Activated effector memory CD4-positive, alpha-beta T cell treated with Interleukin-2 at 50 U/mL for 16 hours (primary cell): ENCODE data around the gene APOBR.
"Not testable (repeated sequence)": the region's sequence is repeated elsewhere in the genome, so short reads cannot be mapped to it uniquely, and the experiment has no call there.

Source experiments
- DNase-seq: peaks from one replicate; pipeline ENCODE4 v3.0.0-alpha.2; 2020

The APOBR gene

DNA sequence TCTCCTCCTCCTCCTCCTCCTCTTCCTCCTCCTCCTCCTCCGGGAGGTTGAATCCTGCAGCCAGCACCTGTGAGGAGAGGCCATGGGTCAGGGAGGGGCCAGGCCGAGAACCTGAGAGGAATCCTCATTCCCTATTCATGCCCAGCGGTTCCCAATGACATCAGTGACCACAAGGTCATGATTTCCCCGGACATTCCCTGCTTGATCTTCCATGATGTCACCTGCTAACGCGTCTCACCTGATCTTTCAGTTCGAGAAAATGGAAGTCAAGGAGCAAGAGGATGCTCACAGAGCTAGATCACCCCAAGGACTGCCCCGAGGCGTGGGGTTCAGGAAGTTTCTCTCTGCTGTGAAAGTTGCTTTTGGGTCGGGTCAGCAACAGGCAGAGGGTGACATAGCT lies 5.4 kb downstream of the APOBR start:
- no peak for DNase-seq

DNA sequence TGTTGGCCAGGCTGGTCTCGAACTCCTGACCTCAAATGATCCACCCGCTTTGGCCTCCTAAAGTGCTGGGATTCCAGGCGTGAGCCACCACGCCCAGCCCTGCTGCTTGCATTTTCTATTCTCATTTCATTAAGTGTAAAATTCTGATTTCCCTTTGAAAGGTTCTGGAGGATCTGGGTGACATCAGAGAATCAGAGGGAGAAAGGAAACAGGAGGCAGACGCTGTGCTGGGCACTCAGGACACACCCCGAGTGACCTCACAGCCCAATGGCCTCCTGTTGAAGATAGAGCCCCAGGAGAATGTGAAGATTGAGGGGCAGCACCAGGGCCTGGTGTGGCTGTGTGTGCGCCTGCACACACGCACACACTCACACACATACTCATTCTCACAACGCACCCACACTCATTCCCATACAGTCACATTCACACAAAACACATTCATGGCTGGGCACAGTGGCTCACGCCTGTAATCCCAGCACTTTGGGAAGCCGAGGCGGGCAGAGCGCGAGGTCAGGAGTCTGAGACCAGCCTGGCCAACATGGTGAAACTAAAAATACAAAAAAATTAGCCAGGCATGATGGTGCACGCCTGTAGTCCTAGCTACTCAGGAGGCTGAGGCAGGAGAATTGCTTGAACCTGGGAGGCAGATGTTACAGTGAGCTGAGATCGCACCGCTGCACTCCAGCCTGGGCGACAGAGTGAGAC lies 6.2 kb downstream of the APOBR start:
- DNase-seq = not testable (repeated sequence)

DNA sequence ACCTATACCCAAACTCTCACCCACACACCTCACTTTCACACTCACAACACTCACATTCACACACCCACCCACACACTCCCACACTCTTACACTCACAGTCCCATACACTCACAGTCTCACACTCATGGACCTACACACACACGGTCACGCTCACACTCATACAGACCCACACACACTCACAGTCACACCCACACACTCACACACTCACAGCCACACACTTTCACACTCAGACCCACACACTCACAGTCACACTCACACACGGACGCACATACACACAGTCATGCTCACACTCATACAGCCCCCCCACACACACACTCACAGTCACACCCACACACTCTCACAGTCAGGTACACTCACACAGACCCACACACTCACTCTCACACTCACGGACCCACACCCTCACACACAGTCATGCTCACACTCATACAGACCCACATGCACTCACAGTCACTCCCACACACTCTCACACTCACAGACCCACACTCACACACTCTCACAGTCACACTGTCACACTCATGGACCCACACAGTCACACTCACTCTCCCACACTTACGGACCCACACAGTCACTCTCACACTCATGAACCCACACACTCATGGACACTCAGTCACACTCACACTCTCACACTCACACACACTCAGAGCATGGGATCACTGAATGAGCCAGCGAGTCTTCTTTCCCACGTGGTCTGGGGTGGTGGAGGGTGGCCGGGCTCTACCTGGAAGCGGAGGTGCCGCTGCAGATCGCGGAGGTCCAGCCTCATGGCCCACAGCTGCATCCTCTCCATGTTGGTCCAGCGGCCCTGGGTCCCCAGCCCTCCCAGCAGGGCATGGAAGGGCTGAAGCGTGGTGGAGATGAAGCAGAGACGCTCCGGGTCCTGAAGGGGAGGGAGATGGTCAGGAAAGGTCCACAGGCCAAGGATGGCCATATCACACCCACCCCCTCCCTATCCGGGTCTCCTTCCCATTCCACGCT lies 7.1 kb downstream of the APOBR start:
- no peak for DNase-seq

DNA sequence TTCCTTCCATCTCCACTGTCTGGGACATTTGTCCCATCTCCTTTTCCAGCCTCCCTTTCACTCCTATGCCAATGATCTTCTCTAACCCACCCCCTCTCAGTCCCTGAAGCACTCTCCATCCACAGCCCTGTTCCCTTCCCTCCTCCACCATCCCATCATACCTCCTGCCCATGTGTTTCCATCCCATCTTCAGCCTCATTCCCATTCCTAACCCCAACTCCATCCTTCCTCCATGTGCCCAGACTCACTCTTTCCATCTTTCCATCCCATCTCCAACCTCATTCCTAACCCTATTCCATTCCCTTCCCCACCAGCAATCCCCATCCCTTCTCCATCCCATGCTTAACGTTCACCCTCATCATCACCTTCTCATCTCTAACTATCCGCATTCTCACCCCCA lies 7.8 kb downstream of the APOBR start:
- DNase-seq = no peak

DNA sequence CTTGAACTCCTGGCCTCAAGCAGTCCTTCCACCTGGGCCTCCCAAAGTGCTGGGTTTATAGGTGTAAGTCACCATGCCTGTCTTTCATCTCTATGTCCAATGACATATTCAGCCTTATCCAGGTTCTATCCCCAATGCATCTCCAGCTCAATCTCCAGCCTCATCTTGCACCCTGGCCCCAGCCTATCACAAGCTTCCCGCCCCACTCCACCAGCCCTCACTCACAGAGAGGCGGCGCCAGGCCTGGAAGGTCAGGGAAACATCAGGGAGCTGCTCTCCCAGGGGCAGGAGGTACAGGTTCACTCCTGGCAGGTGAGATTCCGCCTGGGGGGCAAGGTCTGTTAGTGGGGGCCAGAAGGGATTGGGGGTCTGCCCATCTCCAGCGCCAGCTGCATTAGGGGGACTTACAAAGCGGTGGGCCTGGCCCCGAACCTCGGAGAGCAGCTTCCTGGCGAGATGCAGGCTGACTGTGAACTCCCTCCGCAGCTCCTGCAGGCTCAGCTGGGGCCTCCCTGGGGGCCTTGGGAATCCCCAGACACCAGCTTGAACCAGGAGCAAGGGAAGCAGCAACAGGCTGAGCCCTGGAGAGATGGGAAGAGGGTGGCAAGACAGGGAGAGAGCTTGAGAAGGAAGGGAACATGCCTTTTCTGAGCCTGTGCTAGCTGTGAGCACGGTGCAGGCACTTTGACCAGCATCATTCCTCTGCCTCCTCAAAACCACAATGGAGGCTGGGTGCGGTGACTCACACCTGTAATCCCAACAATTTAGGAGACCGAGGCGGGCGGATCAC lies 9.2 kb downstream of the APOBR start:
- DNase-seq = no peak

DNA sequence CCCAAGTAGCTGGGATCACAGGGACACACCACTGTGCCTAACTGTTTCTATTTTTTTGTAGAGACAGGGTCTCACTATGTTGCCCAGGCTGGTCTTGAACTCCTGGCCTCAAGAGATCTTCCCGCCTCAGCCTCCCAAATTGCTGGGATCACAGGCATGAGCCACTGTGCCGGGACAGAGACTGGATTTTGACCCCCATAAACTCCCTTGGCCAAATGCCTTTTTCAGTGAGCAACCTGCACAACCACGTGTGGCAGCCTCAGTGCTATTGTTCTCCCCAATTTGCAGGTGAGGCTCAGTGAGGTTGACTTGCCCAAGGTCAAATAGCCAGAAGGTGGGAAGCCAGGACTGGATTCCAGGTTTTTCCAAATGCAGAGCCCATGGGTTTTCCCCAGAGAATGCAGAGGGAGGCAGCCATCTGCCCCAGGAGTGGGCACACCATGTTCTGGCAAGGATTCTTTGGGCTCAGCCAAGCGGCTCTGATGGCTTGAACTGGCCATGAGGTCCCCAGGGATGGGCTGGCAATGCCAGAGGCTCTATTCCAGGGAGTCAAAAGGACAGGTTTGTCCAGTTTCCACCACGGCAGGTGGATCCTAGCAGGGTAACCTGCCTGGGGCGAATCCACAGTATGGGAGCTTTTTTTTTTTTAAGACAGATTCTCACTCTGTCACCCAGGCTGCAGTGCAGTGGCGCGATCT lies 10.4 kb downstream of the APOBR start:
- DNase-seq = no peak

DNA sequence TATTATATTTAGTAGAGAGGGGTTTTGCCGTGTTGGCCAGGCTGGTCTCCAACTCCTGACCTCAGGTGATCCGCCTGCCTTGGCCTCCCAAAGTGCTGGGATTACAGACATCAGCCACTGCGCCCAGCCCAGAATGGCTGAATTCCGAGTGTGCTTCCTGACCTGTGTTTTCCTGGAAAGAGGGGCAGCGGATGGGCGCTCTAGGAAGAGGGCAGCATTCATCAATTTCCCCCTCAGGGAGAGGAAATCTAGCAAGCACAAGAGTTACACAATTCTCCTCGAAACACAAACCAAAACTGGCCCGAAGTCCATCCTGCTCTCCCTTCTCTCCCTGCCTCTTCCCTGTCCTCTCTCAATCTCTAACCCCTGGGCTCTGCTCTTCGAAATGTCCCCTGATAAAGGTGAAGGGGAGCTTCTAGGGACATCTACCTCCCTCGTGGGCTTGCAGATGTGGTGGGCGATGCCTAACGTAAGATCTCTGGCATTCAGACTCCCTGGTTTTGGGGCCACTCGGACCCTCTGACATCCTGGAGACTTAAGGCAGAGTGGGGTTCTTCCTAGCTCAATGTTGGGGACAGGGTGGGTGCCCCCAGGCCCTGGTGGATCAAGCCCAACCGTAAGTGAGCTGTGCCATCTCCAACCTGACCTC lies 11.2 kb downstream of the APOBR start:
- no peak for DNase-seq

DNA sequence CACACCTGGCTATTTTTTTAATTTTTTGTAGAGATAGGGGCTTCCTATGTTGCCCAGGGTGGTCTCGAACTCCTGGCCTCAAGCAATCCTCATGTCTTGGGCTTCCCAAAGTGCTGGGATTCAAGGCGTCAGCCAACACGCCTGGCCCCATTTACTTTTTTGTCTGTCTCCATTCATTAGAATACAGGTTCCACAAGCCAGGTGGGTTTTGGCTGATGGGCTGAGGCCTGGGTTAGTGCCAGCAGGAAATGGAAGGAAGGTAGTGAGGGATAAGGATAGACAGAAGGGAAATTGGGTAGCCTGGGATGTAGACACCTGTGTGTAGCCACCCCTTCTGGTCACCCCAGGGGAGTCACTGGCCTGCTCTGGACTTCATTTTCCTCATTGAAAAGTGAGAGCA lies 16.6 kb downstream of the APOBR start:
- DNase-seq = no peak

DNA sequence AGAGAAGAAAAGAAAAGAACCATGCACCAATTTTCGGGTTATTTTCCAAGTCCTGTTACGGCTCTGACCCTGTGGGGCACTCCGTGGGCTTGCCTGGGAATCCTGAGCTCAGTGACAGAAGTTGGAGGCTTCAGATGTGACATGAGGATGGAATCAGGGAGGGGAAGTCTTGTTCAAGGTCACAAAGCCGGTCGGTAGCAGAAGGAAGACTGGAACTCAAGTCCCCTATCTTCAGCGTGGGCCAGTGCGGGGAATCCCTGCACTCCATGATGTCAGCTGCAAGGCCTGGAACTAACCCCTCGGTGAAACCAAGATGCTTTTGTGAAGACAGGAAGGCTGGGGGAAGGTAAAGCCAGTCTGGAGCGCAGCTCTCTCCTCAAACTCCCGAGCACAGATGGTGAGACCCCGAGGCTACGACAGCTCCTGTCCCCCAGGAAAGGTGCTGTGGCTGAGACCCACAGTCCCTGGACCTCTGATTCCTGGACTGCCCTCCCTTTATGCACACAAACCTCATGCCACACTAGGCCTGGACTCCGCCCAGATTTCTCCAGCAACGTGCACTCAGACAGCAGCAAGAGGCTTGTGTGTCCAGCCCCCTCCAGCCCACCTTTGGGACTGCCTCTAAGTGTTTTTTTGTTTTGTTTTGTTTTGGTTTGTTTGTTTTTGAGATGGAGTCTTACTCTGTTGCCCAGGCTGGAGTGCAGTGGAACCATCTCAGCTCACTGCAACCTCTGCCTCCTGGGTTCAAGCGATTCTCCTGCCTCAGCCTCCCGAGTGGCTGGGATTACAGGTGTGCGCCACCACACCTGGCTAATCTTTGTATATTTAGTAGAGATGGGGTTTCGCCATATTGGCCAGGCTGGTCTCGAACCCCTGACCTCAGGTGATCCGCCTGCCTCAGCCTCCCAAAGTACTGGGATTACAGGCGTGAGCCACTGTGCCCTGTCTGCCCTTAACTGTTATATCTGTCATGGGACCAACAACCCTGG lies 17.7 kb downstream of the APOBR start:
- no peak for DNase-seq

DNA sequence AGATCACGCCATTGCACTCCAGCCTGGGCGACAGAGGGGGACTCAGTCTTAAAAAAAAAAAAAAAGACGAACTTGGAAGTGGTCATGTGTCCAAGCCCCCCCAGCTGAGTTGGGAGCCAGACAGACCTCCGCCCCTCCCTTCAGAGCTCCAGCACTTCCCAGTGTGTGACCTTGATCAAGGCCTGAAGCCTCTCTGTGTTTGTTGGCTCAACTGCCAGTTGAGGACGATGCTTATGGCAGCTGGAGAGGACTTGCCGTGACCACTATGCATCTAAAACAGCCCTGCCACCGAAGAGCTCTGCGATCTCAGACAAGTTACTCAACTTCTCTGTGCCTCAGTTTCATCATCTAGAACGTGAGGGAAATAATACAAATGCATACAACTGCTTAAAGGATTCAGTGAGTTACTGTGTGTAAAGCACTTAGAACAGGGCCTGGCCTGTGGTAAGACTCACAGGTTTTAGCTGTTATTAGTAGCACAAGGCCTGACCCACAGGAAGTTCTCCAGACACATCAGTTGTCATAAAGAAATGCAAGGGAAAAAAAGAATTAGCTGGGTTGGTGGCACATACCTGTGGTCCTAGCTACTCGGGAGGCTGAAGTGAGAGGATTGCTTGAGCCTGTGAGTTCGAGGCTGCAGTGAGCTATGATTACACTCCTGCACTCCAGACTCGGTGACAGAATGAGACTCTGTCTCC lies 19.2 kb downstream of the APOBR start:
- DNase-seq = no peak

DNA sequence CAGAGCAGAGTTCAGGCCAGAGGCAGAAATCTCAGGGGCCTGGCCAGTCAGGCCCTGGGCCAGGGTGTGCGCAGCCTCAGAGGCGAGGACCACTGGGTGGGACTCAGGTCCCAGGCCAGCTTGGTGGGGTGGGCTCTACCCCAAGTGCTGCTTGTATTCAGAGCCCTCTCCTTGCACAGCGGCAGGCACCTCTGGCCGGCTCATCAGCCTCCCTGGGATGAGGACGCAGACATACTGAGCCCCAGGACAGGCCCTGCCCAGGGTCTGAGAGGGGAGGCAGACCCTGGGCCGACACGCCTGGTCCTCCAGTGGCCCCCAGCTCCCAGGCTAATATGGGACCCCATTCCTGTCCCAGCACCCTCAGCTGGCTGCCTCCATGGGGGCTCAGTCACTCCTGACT lies 19.8 kb downstream of the APOBR start:
- DNase-seq = no peak

DNA sequence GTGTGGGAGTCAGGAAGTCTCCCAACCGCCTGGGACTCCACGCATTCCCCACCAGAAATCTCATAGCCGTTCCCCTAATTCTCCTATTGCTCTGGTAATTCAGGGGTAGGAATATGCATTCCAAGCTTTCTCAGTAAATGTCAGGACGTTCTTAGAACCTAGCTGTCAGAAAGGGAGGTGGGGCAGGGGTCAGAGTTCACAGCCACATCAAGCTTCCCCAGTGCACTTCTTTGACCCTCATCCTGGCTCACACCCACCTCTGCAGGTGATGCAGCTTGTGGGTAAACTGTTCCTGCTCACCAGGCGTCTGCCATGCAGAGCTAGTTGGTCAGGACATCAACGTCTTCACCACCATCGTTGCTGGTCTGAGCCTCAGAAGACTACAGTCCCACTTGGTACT lies 26.2 kb downstream of the APOBR start:
- DNase-seq = no peak

DNA sequence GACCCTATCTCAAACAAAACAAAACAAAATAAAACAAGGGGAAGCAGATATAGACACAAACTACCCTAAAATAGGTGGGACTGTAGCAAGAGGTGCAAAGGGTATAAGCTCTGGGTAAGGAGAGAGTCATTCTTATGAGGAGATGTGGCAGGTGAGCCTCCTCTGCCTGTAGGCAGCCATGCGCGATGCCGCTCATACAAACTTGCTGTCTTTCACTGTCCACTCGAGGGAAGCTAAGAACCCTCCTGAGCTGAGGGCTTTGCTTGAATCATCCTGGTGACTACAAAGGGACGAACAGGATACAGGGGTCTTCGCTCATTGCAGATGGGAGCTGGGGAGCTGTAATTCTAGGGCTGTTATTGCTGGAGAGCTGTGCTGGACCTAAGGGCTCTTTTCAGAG lies 27.0 kb downstream of the APOBR start:
- no peak for DNase-seq

DNA sequence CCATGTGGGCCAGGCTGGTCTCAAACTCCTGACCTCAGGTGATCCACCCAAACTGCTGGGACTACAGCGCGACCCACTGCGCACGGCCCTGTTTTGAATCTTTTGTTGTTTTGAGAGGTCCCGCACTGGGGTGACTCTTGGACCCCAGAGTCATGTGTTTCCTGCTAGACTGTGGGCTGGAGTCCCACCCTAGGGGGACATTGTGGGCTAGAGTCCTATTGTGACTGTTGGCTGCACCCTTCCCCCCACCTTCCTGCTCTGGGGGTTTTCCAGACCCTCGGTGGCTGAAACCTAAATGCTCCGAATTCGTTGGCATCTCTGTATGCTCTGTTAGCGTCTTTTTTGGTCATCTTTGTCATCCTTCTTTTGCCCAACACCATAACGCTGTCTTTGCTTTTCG lies 28.3 kb downstream of the APOBR start:
- DNase-seq = no peak

DNA sequence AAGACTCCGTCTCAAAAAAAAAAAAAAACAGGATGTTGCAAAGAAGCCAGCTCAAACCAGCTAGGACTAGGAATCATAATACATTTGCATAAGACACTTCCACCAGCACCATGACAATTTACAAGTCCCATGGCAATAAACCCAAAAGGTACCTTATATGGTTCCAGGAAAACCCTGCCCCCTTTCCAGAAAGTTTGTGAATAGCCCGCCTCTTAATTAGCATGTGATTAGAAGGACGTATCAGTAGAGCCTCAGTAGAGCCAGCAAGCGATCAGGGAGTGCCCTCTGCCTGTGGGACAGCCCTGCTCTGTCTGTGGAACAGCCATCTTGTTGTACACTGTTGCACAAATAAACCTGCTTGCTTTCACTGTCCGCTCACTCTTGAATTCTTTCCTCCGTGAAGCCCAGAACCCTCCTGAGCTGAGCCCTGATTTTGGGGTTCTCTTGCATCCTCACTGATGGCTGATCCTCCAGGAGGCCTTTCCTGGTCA lies 30.3 kb downstream of the APOBR start:
- no peak for DNase-seq

DNA sequence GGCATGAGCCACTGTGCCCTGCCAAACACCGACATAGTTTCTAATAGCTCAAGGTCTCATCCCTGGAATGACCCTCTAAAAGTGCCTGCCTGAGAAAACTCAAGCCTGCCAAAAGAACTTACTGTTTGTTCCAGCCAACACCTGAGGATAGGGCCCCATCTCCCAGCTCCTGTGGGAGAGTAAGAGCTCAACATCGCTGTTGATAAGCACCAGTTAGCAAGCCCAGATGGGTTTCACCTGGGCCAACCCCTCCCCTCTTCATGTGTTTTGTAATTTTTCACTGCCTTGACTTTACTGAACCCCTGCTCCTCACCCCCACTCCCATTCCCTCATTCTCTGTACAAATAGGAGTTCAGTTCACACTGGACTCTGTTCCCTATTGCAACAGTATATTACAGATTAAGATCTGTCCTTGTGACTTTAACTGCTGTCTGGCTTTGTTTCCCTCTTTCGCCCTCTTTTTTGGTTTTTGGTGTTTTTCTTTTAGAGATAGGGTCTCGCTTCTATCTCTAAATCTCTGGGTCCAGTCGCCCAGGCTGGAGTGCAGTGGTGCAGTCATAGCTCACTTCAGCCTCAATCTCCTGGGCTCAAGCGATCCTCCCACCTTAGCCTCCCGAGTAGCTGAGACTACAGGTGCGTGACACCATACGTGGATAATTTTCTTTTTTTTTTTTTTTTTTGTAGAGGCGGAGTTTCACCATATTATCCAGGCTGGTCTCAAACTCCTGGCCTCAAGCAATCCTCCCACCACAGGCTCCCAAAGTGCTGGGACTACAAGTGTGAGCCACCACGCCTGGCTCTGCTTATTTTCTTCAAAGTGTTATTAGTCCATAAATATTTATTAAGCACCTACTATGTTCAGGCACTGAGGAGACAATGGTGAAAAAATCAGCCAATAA lies 32.0 kb downstream of the APOBR start:
- DNase-seq = no peak

DNA sequence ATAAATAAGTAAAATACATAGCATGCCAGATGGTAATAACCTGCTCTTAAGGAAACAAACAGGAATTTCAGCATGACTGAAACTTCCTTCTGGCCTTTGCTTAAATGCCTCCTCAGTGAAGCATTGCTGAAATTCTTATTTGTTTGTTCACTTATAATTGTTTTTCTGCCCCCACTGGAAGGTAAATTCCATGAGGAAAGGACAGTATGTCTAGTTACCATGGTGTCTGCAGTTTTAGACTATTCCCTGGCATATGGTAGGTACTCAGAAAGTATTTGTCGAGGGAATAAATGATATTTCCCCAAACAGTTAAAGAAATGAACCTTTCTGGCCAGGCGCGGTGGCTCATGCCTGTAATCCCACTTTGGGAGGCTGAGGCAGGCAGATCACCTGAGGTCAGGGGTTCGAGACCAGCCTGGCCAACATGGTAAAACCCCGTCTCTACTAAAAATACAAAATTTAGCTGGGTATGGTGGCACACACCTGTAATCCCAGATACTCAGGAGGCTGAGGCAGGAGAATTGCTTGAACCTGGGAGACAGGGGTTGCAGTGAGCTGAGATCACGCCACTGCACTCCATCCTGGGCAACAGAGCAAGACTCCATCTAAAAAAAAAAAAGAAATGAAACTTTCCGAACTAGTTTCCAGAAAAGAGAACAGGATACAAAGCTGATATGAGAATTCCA lies 32.8 kb downstream of the APOBR start:
- DNase-seq = not testable (repeated sequence)

DNA sequence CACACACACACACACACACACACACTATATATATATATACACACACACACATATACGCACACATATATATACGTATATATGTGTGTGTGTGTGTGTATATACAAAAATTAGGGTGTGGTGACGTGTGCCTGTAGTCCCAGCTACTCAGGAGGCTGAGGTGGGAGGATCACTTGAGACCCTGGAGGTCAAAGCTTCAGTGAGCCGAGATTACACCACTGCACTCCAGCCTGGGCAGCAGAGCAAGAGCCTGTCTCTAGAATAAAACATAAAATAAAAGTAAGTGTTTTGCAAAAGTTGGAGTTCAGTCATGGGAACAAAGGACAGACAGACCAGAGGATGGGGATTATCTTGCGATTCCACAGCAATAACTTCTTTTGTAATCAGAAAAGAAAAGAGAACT lies 33.5 kb downstream of the APOBR start:
- DNase-seq = no peak
